Posterior vena cava (tissue), 2 donors: ENCODE measurements around the gene FSIP2. TPM values are rescaled to one million over a fixed set of nuclear protein-coding genes. Genes with fewer than 3 reads are reported as not detected.

Source experiments
- DNase-seq: peaks from one replicate; pipeline ENCODE4 v3.0.0-alpha.2; 2020; ENCODE audit warnings: low spot score
- intact Hi-C, 2 donors: fragments of 100-400 bp; cut with DNase I; formaldehyde crosslinking; loops; one replicate each; pipeline versions ENCODE4 v1.14.1 to v1.14.2; 2022 to 2023
- long read RNA-seq, 2 donors: library from polyadenylated mRNA; unstranded; transcript quantifications; one replicate each; pipeline ENCODE4 v2.0.0, GENCODE V29; 2020 to 2021
- total RNA-seq, 2 donors: library from RNA; stranded (reverse); fragmentation: NEBNext Ultra II Directional; extraction: Animal tissue kit (Norgen Biotek cat#: 25700); gene quantifications; one replicate each; pipeline ENCODE4 v1.2.1, GENCODE V29; 2021
- donor health status: DM: yes; HTN: yes; CAD: no.
- donor health status: DM: yes; HTN: yes; CAD: no.

FSIP2 gene, protein sequence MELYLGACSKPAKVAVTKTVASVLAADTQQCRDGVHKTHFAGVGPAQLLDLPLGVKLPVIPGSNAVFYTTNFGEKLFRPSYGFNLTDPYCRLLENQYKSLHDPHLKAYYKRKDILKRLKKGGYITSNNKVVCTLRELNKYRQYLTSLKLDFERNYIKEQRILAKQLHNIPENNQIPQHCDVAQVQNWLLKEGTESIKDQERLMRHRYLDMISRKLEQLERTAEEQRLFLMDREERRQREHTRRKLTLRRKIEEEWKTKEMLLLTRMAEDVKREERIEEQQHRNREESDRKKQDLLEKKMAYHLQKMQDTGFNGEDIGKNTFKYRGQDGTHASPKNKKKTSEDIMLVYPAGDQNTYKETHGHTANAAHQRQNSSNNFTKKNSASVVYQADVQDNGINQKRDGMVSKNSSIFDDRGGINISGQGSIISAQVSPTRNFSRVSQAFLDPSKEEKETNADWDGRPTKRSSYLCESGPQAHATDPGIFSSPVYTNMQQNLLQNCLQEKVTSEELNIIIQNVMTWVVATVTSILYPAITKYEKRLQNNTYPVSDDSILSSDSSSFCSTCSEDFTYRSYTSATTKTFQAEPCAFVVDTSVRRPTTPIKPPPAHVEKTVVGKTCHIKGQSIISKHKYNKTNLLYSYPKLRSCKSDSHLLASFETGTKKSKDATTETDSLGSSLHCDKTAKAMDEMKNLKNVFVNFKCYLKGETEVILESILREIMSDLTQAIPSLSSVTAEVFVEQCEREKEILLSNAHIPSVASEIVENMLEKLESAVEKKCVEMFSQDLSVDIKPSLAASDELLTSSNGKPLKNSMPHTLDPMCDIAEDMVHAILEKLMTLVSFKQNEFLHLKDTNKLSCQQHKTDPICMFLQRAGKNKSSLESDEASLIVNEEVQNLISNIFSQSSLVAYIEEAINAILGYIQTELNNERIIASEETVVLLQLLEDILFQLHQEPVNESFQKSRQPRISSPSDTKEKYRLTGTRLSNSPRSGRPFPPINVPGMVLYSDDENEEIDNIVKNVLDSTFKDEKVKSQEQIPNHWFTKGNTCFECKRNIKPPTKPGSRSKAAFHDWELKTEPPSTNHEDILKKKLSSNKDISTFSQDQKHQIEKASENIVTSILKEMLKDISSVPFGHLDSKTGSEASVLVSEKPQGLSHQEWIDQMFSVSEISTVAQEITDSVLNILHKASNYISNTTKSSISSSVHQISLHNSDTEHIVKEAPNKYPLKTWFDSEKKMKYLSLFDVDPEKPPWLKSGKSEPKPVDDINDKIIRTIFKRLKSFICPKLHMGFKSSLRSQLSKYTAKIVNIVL (N-terminal part only)
- total RNA-seq: 1 to 10 TPM in 1 of 2 donors, under 1 TPM in 1; 0.81 to 1.3 TPM
- long read RNA-seq, donor 1, partial matches to known transcripts: 0 of 3 reads
- long read RNA-seq, donor 1, other reads (novel, unspliced or antisense): 3 of 3 reads
- long read RNA-seq, donor 2, partial matches to known transcripts: 0 of 2 reads
- long read RNA-seq, donor 2, other reads (novel, unspliced or antisense): 2 of 2 reads

DNA sequence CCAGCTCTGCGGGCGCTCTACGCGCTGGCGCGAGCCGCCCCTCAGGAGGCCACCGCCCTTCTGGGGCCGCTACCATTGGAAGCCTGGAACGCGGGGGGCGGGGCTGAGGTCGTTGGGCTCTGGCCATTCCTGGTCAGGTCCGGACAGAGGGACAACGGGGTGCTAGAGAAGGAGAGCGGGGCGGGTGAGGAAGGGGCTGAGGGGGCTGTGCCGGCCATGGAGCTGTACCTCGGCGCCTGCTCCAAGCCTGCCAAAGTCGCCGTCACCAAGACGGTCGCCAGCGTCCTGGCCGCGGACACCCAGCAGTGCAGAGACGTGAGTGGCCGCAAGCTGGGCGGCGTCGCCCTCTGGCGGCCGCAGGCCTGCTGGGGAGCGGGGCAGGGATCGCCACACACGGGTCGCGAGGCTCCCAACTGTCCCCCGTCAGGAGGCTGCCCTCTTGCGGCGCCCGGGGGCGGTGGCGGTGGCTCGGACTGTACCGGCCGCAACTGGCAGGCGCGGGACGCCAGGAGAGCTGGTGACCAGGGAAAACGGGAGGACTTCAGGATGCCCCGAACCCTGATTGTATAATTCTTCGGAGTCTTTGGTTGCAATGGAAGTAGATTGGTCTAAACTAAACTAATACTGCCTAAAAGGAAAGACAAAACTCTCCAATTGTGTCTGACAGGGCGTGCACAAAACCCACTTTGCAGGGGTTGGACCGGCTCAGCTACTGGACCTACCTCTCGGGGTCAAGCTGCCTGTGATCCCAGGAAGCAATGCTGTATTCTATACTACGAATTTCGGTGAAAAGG lies at the start of gene FSIP2:
Gene FSIP2, plus strand, starts transcription at position 126 of the 794 bp plus-strand sequence. Its CDS starts 91 bp downstream, at position 217.
- intact Hi-C loops: no loop called here
- DNase-seq: peak; percentile 87

DNA sequence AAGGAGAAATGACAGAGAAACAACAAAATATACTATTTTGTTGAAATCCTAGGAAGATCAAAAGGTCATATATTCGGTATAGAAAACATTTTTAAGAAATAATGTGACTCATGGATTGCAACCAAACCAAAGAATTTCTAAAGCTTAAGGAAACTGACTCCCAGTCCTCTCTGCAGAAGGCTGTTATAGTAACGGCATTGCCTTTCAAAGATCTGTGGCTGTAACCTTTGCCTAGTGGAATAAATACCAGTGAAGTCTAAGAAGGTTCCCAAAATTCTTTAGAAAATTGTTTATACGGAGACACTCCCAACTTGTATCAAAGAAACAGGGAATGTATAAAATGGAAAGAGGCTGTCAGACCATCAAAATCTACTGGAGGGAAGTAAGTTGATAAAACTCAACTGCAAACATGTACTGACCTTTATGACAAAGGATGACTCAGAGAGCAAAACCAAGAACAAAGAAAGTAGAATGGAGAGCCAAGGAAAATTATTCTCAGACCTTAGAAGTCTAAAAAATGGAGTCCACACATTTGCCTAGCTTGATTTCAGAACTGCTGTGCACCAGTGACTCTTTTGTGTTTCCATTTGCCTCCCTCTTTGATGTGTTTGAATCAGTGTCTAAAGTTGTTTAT lies 48.6 kb upstream of the FSIP2 start:
- intact Hi-C loops: no loop called here
- no peak for DNase-seq

DNA sequence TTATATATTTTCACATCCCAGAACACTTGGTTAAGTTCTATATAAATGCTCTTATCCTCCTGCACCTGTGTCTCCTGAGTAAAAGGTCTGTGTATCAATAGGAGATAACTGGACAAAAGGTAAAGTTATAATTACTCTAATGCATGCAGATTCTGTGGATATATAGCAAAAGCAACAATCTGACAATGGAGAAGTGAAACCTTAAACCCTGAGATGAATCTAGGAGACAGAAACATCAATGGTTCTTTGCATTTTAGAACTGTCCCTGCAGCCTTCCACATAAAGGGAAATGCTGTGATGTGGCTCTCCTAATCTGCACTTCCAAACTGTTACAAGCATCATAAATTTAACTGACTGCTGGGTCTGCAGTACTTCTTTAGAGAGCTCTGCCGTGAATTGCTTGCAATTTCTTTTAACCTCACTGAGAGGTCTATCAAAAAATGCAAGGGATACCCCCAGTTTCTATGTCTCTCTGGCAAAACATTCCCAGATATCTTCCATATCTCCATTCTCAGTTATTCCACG lies 42.8 kb upstream of the FSIP2 start:
- intact Hi-C loops: no loop called here
- no peak for DNase-seq

DNA sequence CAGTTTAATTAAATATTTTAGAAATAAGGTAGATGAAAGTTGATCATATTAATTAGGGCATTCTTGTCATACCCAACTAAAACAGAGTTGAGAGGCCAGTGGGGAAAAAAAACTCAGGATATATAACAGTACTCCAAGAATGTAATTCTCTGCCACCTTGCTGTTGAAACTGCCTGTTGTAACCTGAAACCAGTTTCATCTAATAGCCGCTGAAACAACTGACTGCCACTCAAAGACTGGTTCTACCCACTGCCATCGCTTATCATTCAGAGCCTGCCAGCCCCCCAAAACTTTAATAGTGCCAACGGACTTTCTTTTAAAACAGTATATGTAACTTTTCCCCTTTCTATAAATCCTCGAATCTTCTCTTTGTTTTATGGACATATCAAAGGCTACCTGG lies 37.7 kb upstream of the FSIP2 start:
- no peak for DNase-seq
- intact Hi-C loops: no loop called here

DNA sequence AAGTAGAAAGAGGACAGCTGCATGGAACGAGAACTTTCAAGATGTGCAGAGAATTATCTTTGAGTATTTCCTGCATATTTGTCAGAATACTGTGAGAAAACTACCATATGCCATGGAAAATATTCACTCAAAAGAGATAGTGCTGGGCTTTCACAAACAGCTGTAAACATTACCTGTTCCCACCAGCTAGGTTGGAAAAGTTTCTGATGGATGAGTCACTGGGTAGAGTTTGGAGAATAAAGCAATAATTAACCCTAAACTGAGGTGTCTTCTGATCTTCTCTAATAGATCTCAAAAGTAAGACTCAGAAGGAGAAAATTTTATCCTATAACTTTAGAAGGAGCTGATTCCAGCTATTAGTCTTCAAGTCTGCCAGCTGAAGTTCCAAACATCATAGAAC lies 3.9 kb upstream of the FSIP2 start:
- DNase-seq: no peak
- intact Hi-C loops: no loop called here

DNA sequence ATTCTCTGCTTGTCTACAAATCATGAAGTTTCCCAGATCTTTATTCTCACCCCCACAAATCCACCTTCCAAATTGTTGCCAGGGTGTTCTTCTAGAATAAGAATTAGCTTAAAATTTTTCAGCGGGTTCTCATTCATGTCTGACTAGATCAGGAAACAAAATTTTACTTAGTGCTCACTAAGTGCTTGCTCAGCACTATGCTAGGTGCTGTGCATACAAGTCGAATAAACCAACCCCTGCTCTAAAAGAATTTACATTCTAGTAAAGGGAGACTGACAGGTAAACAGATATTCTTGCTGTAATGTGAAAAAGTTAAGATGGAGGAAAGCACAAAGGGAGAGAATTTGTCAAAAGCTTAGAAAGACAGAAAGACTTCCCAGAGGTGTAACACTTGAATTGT lies 2.4 kb upstream of the FSIP2 start:
- no peak for DNase-seq
- intact Hi-C loops: no loop called here

DNA sequence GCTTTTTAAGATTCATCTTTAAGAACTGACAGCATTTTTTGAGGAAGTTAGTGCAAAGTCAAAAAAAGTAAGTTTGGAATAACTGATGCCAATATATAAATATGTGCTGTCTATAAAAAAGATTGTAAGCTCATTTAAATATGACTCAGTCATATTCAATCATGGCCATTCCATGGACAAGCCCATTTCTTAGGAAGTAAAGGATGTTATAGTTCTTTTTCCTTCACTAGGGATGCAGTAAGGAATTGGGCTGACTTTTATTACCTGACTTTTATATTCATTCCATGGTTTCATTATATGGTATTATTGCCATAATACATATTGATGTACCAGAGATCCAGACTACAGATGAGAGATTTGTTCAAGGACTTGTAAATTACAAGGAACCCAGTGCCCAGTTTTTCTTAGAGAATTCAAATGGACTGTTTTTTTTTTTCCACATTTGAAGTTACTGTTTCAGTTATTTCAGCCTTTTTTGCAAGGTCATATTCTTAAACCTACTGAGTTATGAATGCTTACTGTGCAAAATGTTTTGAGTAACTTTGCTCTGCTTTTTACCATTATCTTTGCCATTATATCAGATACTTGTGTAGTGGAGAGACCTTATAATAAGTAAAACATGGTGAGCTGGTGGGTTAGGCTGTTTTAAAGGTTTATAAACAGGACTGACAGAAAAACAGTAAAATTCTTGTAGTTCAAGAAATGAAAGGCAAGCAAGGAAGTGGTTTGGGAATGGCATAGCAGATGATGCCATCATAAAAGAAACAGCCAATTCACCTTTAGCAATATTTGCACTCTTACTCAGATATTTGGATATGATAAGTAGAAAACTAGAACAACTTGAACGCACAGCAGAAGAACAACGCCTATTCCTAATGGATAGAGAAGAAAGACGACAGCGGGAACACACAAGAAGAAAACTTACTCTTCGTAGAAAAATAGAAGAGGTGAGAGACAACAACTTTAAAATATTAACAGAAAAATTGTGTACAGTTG lies 7.6 kb downstream of the FSIP2 start:
- no peak for DNase-seq
- intact Hi-C loops: no loop called here

DNA sequence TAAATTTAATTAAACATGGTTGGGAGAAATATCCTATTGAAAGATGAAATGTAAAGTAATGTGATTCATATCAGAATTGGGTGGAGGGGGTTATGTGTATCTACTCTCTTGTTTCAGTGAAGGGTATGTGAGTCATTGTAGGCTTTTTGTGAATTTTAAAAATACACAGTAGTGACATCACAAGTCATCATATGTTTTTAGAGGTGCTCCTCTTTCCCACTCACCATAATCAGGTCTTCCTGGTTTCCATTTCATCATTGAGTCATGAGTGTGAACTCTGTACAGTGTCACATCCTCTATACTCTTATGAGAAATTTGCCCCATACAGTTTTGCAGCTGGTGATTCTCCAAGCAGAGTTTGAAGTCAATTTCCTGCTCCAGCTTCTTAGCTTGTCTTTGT lies 18.8 kb downstream of the FSIP2 start:
- intact Hi-C loops: no loop called here
- no peak for DNase-seq

DNA sequence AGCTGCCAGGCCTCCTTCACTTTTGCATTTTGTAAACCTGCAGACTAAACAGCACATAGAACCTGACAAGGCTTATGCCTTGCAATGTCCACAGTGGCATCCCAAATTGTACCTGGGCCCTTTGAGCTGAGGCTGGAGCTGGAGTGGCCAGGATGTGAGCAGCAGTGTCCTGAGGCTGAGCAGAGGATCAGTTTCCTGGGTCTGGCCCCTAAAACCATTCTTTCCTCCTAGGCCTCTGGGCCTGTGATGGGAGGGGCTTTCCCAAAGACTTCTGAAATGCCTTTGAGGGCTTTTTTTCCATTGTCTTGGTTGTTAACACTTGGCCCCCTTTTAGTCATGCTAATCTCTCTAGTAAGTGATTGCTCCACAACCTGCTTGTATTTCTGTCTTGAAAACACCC lies 32.8 kb downstream of the FSIP2 start:
- no peak for DNase-seq
- intact Hi-C loops: loop anchor here in 1 of 2 donors (5.0 kb wide), 1 partner anchor 1466 kb away; no protein-coding TSS in a partner anchor

DNA sequence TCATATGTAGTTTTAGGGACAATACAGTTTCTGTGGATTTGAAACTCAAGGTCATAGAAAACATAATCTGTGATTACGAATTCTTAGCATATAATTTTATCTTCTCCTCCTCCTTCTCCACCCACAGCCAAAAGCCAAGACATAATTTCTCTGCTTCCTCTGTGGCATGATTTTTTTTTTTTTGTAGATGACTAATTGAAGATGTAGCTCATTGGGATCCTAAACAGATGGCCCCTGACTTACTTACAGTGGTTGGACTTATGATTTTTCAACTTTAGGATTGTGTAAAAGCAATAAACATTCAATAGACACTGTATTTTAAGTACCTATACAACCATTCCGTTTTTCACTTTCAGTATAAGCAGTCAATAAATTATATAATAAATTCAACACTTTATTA lies 42.3 kb downstream of the FSIP2 start:
- DNase-seq: no peak
- intact Hi-C loops: no loop called here

DNA sequence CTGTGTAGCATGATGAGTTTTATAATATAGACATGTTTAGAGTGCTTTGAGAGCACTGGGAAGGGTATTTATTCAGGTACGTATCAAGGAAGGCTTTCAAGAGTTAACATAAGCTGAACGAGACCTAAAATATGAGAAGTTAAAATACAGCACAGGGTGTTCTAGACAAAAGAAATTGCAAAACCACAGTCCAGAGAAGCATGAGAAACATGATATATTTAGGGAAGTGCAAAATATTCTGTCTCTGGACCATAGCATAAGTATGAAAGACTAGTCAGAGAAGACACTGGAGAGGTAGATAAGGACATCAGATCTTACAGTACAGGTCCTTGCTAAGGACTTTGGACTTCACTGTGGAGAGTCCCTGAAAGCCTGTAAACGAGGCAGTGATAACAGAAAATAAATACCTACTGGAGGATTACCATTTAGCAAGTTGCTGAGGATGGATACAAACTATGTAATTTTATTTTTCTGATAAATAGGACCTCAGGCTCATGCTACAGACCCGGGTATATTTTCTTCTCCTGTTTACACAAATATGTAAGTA lies 43.7 kb downstream of the FSIP2 start:
- intact Hi-C loops: no loop called here
- DNase-seq: no peak

DNA sequence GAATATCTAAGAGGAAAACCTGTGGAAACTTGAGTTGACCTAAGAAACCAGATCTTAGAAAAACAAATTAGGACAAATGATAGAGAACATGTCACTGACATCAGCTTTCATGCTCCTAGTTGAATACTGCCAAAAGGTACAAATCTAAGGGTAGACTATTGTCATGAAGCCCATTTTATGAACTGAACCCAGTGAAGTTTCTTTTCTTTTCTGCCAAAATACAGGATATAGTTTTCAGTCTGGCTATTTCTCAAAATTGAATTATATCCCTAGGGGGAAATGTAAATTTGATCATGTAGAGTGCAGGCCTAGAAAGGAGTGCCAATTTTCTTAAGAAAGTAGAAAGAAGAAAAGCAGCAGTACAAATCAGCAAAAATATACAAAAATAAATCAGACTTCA lies 46.6 kb downstream of the FSIP2 start:
- no peak for DNase-seq
- intact Hi-C loops: no loop called here

DNA sequence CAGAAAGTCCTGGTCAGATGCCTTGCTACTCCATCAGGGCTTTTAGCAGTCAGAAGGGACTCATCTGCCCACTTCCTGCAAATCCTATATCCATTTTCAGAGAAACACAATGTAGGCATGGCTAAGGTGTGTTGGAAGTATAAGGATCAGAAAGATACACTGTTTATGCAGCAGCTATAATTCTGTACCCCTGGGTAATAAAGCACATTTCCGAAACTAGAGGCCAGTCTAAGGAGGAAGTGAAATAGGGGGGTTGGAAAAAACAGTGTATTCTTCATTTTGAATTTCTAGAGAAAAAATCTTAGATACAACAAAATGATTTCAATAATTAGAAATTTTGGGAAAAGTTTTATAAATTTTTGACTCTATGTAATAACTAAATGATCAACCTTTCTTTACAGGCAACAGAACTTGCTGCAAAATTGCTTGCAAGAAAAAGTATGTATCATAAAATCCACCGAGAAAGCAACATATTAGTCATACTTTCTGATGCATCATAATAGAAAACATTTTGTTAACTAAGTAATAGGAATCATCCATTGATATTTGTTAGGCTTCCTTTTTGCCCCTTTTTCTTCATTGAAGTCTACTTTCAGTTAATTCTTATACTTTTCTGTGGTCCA lies 47.4 kb downstream of the FSIP2 start:
- no peak for DNase-seq
- intact Hi-C loops: no loop called here

DNA sequence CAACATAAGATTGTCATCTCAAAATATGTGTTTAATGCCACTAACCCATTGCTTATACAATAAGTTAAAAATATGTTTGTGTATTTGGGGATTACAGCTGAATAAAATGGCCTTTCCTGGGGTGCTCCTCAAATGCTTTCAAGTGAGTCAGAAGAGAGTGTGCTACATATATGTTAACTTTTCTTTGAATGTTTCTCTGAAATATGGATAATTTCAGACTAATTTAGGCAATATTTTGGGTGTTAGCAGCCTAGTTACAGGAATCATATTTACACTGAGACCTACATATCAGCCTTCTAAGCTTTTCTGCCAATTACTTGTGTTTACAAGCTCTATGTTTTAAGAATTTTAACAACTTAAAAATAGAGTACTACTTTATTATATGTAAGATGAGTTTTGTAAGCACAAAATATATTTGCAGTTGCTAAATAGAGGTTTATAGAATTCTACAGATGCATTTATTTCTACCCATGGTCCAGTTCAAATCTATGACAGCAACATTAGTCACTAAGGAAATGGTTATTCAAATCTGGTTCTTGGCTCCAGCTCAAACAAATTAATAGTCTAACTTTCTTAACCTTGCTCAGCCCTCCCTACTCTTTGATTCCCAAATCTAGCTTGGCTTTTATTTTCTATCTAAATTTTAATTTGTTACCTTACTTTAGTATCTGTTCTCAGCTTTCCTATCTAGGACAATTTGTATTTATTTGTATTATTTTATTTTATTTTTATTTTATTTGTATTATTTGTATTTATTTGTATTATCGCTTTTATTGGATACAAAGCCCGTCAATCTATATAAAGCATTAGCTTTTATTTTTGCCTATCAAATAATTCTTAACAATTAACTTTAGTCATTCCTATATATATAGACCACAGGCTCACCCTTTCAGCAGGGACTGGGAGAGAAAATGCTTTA lies 48.9 kb downstream of the FSIP2 start:
- intact Hi-C loops: no loop called here

DNA sequence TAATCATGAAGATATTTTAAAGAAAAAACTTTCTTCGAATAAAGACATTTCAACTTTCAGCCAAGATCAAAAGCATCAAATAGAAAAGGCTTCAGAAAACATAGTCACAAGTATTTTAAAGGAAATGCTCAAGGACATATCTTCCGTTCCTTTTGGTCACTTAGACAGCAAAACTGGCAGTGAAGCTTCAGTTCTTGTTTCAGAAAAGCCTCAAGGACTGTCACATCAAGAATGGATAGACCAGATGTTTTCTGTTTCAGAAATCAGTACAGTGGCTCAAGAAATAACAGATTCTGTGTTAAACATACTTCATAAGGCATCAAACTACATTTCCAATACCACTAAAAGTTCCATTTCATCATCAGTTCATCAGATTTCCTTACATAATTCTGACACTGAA lies 51.8 kb downstream of the FSIP2 start:
- DNase-seq: no peak
- intact Hi-C loops: no loop called here

More for the DNA sequence above, 48.9 kb downstream of the FSIP2 start:
- no peak for DNase-seq
